Hepatocyte (in vitro differentiated cells): ENCODE data around the gene NOX4. TPM values are rescaled to one million over a fixed set of nuclear protein-coding genes. Genes with fewer than 3 reads are reported as not detected.
"Not testable (repeated sequence)": the region's sequence is repeated elsewhere in the genome, so short reads cannot be mapped to it uniquely, and the experiment has no call there.

ENCODE experiments used
- DNase-seq: peaks from one replicate; pipeline ENCODE4 v3.0.0-alpha.2; 2016; ENCODE audit warnings: low spot score
- H2AFZ ChIP-seq: fragments of 200-600 bp; sonication (generic); 2 replicates; pipeline ENCODE4 v1.6.0; 2016; ENCODE audit warnings: antibody characterized with exemption, mild to moderate bottlenecking
- H3K27ac ChIP-seq: fragments of 200-600 bp; sonication (generic); 2 replicates; pipeline ENCODE4 v1.5.1; 2016; ENCODE audit warnings: mild to moderate bottlenecking
- H3K27me3 ChIP-seq: fragments of 200-600 bp; sonication (generic); 2 replicates; pipeline ENCODE4 v1.6.1; 2016
- H3K36me3 ChIP-seq: fragments of 200-600 bp; sonication (generic); replicated peaks from 2 replicates; pipeline ENCODE4 v1.5.1; 2016; ENCODE audit warnings: low read depth; ENCODE audit not compliant: insufficient read depth
- H3K4me1 ChIP-seq: fragments of 200-600 bp; sonication (generic); 2 replicates; pipeline ENCODE4 v1.5.1; 2016; ENCODE audit warnings: mild to moderate bottlenecking, moderate library complexity; ENCODE audit not compliant: insufficient read depth
- H3K4me2 ChIP-seq: fragments of 200-600 bp; sonication (generic); 2 replicates; pipeline ENCODE4 v1.6.0; 2016
- H3K4me3 ChIP-seq: fragments of 200-600 bp; sonication (generic); 2 replicates; pipeline ENCODE4 v1.5.1; 2016; ENCODE audit warnings: mild to moderate bottlenecking
- H3K79me2 ChIP-seq: fragments of 200-600 bp; sonication (generic); 2 replicates; pipeline ENCODE4 v1.6.0; 2017; ENCODE audit warnings: mild to moderate bottlenecking
- H3K9me2 ChIP-seq: fragments of 200-600 bp; sonication (generic); replicated peaks from 2 replicates; pipeline ENCODE4 v1.6.0; 2017; ENCODE audit warnings: mild to moderate bottlenecking; ENCODE audit not compliant: insufficient read depth
- H3K9me3 ChIP-seq: fragments of 200-600 bp; sonication (generic); 2 replicates; pipeline ENCODE4 v1.5.1; 2016; ENCODE audit warnings: low read depth, mild to moderate bottlenecking
- H4K20me1 ChIP-seq: fragments of 200-600 bp; sonication (generic); 2 replicates; pipeline ENCODE4 v1.6.0; 2016; ENCODE audit warnings: mild to moderate bottlenecking; ENCODE audit not compliant: insufficient read depth, poor library complexity, severe bottlenecking
- EZH2 ChIP-seq: fragments of 200-600 bp; sonication (generic); IDR thresholded peaks from 2 replicates; pipeline ENCODE4 v1.6.1; 2016; ENCODE audit warnings: antibody characterized with exemption, mild to moderate bottlenecking, borderline replicate concordance
- EZH2phosphoT487 ChIP-seq: fragments of 200-600 bp; sonication (generic); IDR thresholded peaks from one replicate; pipeline ENCODE4 v1.6.1; 2018; ENCODE audit warnings: antibody characterized with exemption, mild to moderate bottlenecking, low read depth, moderate library complexity; ENCODE audit not compliant: unreplicated experiment, severe bottlenecking
- WGBS: methylation state at CpG from one replicate; pipeline ENCODE4 v1.1.6; 2016; ENCODE audit warnings: low lambda C conversion rate; ENCODE audit errors: missing lambda C conversion rate; 5-methylcytosine and 5-hydroxymethylcytosine counted together
- polyA plus RNA-seq: library from polyadenylated mRNA; unstranded; fragments of >200 nt; fragmentation: Nextera tagmentation; extraction: Ambion mirVana; gene quantifications from 2 replicates; pipeline ENCODE4 v1.2.1, GENCODE V29; 2016
- total RNA-seq: library from RNA; depleted of rRNA; stranded (reverse); fragments of >200 nt; gene quantifications from 2 replicates; pipeline ENCODE4 v1.2.3, GENCODE V29; 2014
- TF ChIP-seq, protein P1 (sequence below): fragments of 200-600 bp; sonication (generic); IDR thresholded peaks from 2 replicates; pipeline ENCODE4 v1.5.1; 2016; ENCODE audit warnings: antibody characterized with exemption, mild to moderate bottlenecking; ENCODE audit not compliant: poor library complexity

Gene NOX4
- total and polyA plus RNA-seq, 2 experiments from 2014 or later = 9.4 to 20.7 TPM

DNA sequence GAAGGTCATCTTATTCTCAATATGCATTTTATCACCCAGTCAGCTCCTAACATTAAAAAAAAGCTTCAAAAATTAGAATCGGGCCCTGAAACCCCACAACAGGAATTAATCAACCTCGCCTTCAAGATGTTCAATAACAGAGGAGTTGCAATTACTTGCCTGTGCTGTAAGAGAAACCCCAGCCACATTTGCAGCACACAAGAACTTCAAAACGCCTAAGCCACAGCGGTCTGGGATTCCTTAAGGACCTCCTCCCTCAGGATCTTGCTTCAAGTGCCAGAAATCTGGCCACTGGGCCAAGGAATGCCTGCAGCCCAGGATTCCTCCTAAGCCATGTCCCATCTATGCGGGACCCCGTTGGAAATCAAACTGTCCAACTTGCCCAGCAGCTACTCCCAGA lies 108.2 kb downstream of the NOX4 start:
- not testable (repeated sequence) for H3K4me2 ChIP-seq, H4K20me1 ChIP-seq, H3K4me1 ChIP-seq, H3K27me3 ChIP-seq, H3K27ac ChIP-seq, H2AFZ ChIP-seq, DNase-seq, H3K36me3 ChIP-seq, H3K4me3 ChIP-seq, H3K9me3 ChIP-seq, H3K9me2 ChIP-seq, H3K79me2 ChIP-seq
- WGBS = 91% methylated on average over 6 of the region's 6 CpGs

DNA sequence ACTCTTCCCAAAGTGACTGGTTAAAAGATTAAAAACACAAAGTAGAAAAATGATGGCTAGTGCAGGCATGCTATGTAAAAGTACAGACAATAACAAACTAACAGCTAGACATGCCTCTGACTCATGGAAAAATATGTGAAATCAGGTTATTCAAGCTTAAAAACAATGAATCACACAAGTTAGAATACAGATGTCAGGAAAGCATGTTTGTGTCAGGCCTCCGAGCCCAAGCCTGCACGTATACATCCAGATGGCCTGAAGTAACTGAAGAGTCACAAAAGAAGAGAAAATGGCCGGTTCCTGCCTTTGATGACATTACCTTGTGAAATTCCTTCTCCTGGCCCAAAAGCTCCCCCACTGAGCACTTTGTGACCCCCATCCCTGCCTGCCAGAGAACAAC lies 110.1 kb downstream of the NOX4 start:
- no peaks in the 10 kb centered on the region for H3K9me3 ChIP-seq
- peak overlapping the region; percentile 25 for H3K4me2 ChIP-seq
- H3K4me3 ChIP-seq = no peak overlapping the region
- no peaks in the 10 kb centered on the region for H3K27me3 ChIP-seq
- DNase-seq = peak; percentile 53
- peak overlapping the region; percentile 85 for H3K27ac ChIP-seq
- no peaks in the 10 kb centered on the region for H3K79me2 ChIP-seq
- peaks cover 7% of the 10 kb centered on the region for H3K4me1 ChIP-seq
- no peak overlapping the region for H2AFZ ChIP-seq
- no peaks in the 10 kb centered on the region for H3K36me3 ChIP-seq
- WGBS = 47% methylated on average over 3 of the region's 3 CpGs
- H3K9me2 ChIP-seq = no peaks in the 10 kb centered on the region
- TF ChIP-seq EZH2 = no peak
- TF ChIP-seq, protein P1, sequence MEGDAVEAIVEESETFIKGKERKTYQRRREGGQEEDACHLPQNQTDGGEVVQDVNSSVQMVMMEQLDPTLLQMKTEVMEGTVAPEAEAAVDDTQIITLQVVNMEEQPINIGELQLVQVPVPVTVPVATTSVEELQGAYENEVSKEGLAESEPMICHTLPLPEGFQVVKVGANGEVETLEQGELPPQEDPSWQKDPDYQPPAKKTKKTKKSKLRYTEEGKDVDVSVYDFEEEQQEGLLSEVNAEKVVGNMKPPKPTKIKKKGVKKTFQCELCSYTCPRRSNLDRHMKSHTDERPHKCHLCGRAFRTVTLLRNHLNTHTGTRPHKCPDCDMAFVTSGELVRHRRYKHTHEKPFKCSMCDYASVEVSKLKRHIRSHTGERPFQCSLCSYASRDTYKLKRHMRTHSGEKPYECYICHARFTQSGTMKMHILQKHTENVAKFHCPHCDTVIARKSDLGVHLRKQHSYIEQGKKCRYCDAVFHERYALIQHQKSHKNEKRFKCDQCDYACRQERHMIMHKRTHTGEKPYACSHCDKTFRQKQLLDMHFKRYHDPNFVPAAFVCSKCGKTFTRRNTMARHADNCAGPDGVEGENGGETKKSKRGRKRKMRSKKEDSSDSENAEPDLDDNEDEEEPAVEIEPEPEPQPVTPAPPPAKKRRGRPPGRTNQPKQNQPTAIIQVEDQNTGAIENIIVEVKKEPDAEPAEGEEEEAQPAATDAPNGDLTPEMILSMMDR = no peak
- no peak for TF ChIP-seq EZH2phosphoT487
- H4K20me1 ChIP-seq = no peaks in the 10 kb centered on the region

DNA sequence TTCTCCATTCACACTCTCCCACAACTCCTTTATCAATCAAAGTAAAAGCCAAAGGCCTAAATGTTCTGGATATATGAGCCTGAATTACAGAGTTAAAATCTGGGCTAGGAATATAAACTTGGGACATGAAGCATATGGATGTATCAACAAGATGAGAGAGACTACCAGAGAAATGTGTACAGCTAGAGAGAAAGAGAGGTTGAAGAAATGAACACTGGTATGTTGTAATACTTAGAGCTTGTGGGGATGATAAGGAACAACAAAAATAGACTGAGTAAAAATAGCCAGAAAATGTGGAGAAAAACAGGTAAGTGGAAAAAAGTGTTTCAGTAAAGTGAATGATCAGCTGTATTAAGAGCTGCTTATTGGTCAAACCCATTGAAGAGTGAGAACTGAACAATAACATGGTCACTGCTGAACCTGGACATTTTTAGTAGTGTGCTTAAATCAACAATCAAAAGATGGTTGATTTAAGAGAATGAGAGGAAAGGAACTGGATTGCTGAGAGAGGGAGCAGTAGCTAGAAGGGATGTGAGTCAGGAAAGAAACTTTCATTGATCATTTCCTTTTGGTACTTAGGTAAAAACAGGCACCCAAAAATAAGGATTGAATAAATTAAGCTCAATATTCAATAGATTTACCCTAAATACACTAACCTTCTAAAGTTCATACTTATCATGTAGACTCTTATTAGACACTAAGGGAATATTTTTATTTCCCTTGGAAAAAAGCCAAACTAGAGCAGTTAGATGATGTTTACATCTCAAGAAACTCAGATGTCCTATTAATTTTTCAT lies 111.0 kb downstream of the NOX4 start:
- not testable (repeated sequence) for DNase-seq, H3K4me1 ChIP-seq, H2AFZ ChIP-seq, H4K20me1 ChIP-seq, H3K36me3 ChIP-seq, H3K9me3 ChIP-seq, H3K79me2 ChIP-seq, H3K9me2 ChIP-seq, H3K4me3 ChIP-seq, H3K27me3 ChIP-seq
- H3K4me2 ChIP-seq = peak overlapping the region; percentile 25
- peak overlapping the region; percentile 78 for H3K27ac ChIP-seq

DNA sequence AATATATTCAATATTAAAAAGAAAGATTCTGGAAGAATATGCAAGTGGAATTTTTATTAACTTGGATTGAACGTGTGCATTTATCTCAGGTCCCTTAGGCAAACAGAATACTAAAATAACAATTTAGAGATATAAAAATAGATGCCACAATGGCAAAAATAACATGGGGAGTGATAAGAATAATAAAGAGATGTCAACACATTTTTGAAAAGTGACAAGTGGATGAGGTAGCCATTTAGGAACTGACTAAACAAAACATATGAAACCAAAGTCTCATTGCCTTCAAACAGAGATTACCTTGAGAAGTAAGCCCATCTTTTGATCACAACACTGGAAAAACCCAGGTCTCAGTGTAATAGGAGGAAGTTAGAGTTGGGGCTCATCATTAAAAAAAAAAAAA lies 112.2 kb downstream of the NOX4 start:
- WGBS = 97% methylated on average over 1 of the region's 1 CpG
- not testable (repeated sequence) for H3K36me3 ChIP-seq, H2AFZ ChIP-seq, H3K4me1 ChIP-seq, H3K4me2 ChIP-seq, H4K20me1 ChIP-seq, H3K9me3 ChIP-seq, H3K27me3 ChIP-seq, H3K79me2 ChIP-seq, DNase-seq, H3K4me3 ChIP-seq, H3K9me2 ChIP-seq
- peak overlapping the region; percentile 78 for H3K27ac ChIP-seq

DNA sequence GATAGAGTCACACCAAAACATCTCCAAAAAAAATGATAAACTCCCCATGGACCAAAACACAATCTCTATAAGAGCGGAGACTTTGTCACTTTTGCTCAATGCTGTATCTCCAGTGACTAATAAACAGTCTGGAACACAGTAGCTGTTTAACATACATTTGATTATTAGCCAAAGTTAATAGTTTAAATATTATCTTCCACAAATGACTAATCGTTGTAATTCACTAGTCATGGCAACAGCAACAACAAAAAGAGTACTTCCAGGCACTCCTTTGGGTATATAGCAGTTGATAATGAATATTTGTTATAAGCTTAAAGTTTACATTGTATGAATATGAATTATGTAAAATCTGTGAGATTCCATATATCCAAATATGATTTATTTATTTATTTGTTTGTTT lies 121.8 kb downstream of the NOX4 start:
- not testable (repeated sequence) for H3K4me3 ChIP-seq, H2AFZ ChIP-seq, H3K27ac ChIP-seq, H3K4me1 ChIP-seq, DNase-seq, H3K9me3 ChIP-seq, H3K27me3 ChIP-seq, H4K20me1 ChIP-seq, H3K79me2 ChIP-seq, H3K9me2 ChIP-seq, H3K36me3 ChIP-seq, H3K4me2 ChIP-seq
- 94% methylated on average over 2 of the region's 2 CpGs for WGBS

DNA sequence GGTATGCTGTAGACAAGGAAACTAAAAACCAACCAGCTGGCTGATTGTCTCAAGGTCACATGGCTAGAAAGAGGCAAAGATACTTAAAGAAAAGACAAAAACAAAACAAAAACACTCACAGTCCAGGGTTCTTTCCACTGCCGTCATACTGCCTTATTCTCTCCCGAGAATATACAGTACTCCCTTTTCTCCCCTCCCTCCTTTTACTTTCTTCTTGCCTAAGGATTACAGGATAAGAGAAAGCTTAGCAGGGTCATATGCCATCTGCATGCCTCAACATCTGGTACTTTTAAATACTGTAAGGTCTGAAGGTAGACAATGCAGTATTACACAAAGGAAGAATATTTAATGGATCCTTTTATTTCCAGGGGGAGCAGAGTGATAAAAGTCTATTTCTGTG lies 126.3 kb downstream of the NOX4 start:
- not testable (repeated sequence) for H3K36me3 ChIP-seq, H3K79me2 ChIP-seq, H3K9me2 ChIP-seq, DNase-seq, H3K4me2 ChIP-seq, H3K27me3 ChIP-seq, H3K9me3 ChIP-seq, H3K4me3 ChIP-seq, H4K20me1 ChIP-seq, H3K4me1 ChIP-seq, H3K27ac ChIP-seq, H2AFZ ChIP-seq
- WGBS = 68% methylated on average over 2 of the region's 2 CpGs
